ENCODE measurements around the gene DNAH11. TPM values are rescaled to one million over a fixed set of nuclear protein-coding genes. Genes with fewer than 3 reads are reported as not detected.

Gene DNAH11
- total RNA-seq, 1 experiment from 2014 or later = 0.39 TPM

DNA sequence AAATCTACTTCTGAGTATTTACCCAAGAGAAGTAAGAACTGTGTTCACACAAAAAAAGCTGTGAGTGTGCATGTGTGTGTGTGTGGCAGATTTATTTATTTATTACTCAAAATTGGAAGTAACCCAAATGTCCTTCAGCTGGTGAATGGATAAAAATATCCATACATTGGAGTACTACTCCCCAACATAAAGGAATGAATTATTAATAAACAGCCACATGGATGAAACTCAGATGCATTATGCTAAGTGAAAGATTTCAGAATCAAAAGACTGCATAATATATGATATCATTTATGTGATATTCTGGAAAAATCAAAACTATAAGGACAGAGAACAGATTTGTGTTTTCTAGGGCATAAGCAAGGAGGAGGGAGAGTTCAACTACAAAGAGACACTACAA lies 47.1 kb upstream of the DNAH11 start:
- H3K27ac ChIP-seq (ENCODE audit: low read depth, low read length) = no peak overlapping the region
- no peak overlapping the region for H3K4me3 ChIP-seq (replicated peaks in 1 of 2; ENCODE audit: low read depth in 1 of 2, low read length in 2 of 2)
- no peak overlapping the region for H3K9ac ChIP-seq (ENCODE audit: low read length)
- H3K4me1 ChIP-seq (ENCODE audit: control insufficient read depth in 1 of 2, insufficient read depth in 2 of 2, low read length in 2 of 2) = no peaks in the 10 kb centered on the region
- TF ChIP-seq ELF1 (IDR thresholded peaks at IDR 0.05; ENCODE audit: borderline replicate concordance, low read depth) (no peak), YY1 (IDR thresholded peaks at IDR 0.05; ENCODE audit: extremely low read depth, insufficient replicate concordance, low read depth, low read length) (no peak), TCF7L2 (IDR thresholded peaks at IDR 0.05; ENCODE audit: borderline replicate concordance, extremely low read depth, insufficient read depth, insufficient read length) (no peak), ZFX (IDR thresholded peaks at IDR 0.05) (no peak), ZNF274 (IDR thresholded peaks at IDR 0.05; ENCODE audit: low read depth, low read length) (no peak), JUND (IDR thresholded peaks at IDR 0.05) (no peak), POLR2A (IDR thresholded peaks at IDR 0.05; ENCODE audit: borderline replicate concordance, extremely low read depth, insufficient read depth, insufficient read length) (no peak), CEBPB (IDR thresholded peaks at IDR 0.05; ENCODE audit: low read depth) (no peak), EGR1 (IDR thresholded peaks at IDR 0.05; ENCODE audit: low read depth) (no peak), SRF (IDR thresholded peaks at IDR 0.05; ENCODE audit: low read depth) (no peak), POLR2AphosphoS5 (IDR thresholded peaks at IDR 0.05; ENCODE audit: low read depth, low read length) (no peak), EZH2 (IDR thresholded peaks at IDR 0.05) (no peak), EZH2phosphoT487 (IDR thresholded peaks at IDR 0.05; ENCODE audit: borderline replicate concordance) (no peak)
- TF ChIP-seq, protein P1, sequence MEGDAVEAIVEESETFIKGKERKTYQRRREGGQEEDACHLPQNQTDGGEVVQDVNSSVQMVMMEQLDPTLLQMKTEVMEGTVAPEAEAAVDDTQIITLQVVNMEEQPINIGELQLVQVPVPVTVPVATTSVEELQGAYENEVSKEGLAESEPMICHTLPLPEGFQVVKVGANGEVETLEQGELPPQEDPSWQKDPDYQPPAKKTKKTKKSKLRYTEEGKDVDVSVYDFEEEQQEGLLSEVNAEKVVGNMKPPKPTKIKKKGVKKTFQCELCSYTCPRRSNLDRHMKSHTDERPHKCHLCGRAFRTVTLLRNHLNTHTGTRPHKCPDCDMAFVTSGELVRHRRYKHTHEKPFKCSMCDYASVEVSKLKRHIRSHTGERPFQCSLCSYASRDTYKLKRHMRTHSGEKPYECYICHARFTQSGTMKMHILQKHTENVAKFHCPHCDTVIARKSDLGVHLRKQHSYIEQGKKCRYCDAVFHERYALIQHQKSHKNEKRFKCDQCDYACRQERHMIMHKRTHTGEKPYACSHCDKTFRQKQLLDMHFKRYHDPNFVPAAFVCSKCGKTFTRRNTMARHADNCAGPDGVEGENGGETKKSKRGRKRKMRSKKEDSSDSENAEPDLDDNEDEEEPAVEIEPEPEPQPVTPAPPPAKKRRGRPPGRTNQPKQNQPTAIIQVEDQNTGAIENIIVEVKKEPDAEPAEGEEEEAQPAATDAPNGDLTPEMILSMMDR (IDR thresholded peaks at IDR 0.05 in 2 of 3, conservative IDR thresholded peaks at IDR 0.05 in 1 of 3; ENCODE audit: borderline replicate concordance in 1 of 3, insufficient read depth in 1 of 3, low read depth in 2 of 3, low read length in 2 of 3) = no peak
- TF ChIP-seq, protein P2, sequence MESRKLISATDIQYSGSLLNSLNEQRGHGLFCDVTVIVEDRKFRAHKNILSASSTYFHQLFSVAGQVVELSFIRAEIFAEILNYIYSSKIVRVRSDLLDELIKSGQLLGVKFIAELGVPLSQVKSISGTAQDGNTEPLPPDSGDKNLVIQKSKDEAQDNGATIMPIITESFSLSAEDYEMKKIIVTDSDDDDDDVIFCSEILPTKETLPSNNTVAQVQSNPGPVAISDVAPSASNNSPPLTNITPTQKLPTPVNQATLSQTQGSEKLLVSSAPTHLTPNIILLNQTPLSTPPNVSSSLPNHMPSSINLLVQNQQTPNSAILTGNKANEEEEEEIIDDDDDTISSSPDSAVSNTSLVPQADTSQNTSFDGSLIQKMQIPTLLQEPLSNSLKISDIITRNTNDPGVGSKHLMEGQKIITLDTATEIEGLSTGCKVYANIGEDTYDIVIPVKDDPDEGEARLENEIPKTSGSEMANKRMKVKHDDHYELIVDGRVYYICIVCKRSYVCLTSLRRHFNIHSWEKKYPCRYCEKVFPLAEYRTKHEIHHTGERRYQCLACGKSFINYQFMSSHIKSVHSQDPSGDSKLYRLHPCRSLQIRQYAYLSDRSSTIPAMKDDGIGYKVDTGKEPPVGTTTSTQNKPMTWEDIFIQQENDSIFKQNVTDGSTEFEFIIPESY (IDR thresholded peaks at IDR 0.05; ENCODE audit: extremely low read depth, insufficient replicate concordance, low read length) = no peak
- H3K9me3 ChIP-seq (ENCODE audit: control insufficient read depth in 1 of 2, insufficient read depth in 1 of 2, low read depth in 1 of 2, low read length in 2 of 2) = peaks cover 12 to 14% of the 10 kb centered on the region in 2 experiments
- no peak overlapping the region for H3K4me2 ChIP-seq (ENCODE audit: low read length)
- no peaks in the 10 kb centered on the region for H3K79me2 ChIP-seq (ENCODE audit: insufficient read depth, low read length)
- H3K9me2 ChIP-seq (ENCODE audit: insufficient read depth) = no peaks in the 10 kb centered on the region
- ChIA-PET CTCF (no interaction called here), RAD21 (ENCODE audit: low non-redundant PET in 1 of 2, low total read pairs in 2 of 2, uncharacterized antibody in 2 of 2, unreplicated experiment in 2 of 2) (no interaction called here), POLR2A (no interaction called here)
- no peak overlapping the region for H2AFZ ChIP-seq (ENCODE audit: low read depth, low read length, poor library complexity, severe bottlenecking)
- no peaks in the 10 kb centered on the region for H3K27me3 ChIP-seq (ENCODE audit: insufficient read depth, low read length)
- intact Hi-C loops (cut with micrococcal nuclease) = loop anchor here (5.0 kb wide), 1 partner anchor 718 kb away; no protein-coding TSS in a partner anchor
- ATAC-seq (no peak), DNase-seq (ENCODE audit: low read depth, low spot score) (no peak)
- no peaks in the 10 kb centered on the region for H3K36me3 ChIP-seq (ENCODE audit: control insufficient read depth in 1 of 2, insufficient read depth in 2 of 2, low read length in 2 of 2)
- no TSS peak for BruUV-seq (replicated peaks)
- H4K20me1 ChIP-seq (ENCODE audit: insufficient read depth) = no peaks in the 10 kb centered on the region

Data from HCT116 (cell line).